KMS-11 (cell line): ENCODE measurements around the gene PBX3.

Experiments used
- H2AFZ ChIP-seq: fragments of 200-600 bp; sonication (generic); 2 replicates; pipeline ENCODE4 v1.6.1; 2016; ENCODE audit warnings: antibody characterized with exemption, mixed run types, low read depth
- H3K27ac ChIP-seq: fragments of 200-600 bp; sonication (generic); 2 replicates; pipeline ENCODE4 v1.6.1; 2016; ENCODE audit warnings: mild to moderate bottlenecking, mixed run types
- H3K27me3 ChIP-seq: fragments of 200-600 bp; sonication (generic); 2 replicates; pipeline ENCODE4 v1.6.1; 2017; ENCODE audit warnings: mild to moderate bottlenecking, low read depth, mixed run types, moderate library complexity; ENCODE audit not compliant: insufficient read depth
- H3K36me3 ChIP-seq: fragments of 200-600 bp; sonication (generic); 2 replicates; pipeline ENCODE4 v1.6.1; 2017; ENCODE audit warnings: mild to moderate bottlenecking, mixed run types; ENCODE audit not compliant: insufficient read depth
- H3K4me1 ChIP-seq: fragments of 200-600 bp; sonication (generic); 2 replicates; pipeline ENCODE4 v1.6.1; 2016; ENCODE audit warnings: mild to moderate bottlenecking, low read depth, mixed run types; ENCODE audit not compliant: poor library complexity, severe bottlenecking
- H3K4me2 ChIP-seq: fragments of 200-600 bp; sonication (generic); 2 replicates; pipeline ENCODE4 v1.7.0; 2016; ENCODE audit warnings: mild to moderate bottlenecking, mixed run types
- H3K4me3 ChIP-seq: fragments of 200-600 bp; sonication (generic); IDR thresholded peaks from 2 replicates; pipeline ENCODE4 v1.6.1; 2017; ENCODE audit warnings: low read depth, low read length, mixed read lengths; ENCODE audit not compliant: insufficient read depth
- H3K79me2 ChIP-seq: fragments of 200-600 bp; sonication (generic); 2 replicates; pipeline ENCODE4 v1.6.1; 2016; ENCODE audit warnings: low read depth, mixed run types; ENCODE audit not compliant: insufficient read depth
- H3K9ac ChIP-seq: fragments of 200-600 bp; sonication (generic); 2 replicates; pipeline ENCODE4 v1.6.1; 2016; ENCODE audit warnings: mild to moderate bottlenecking, mixed run types
- H4K20me1 ChIP-seq: fragments of 200-600 bp; sonication (generic); 2 replicates; pipeline ENCODE4 v1.6.1; 2016; ENCODE audit warnings: mild to moderate bottlenecking, mixed run types; ENCODE audit not compliant: insufficient read depth
- TF ChIP-seq, protein P1 (sequence below): fragments of 200-600 bp; sonication (generic); conservative IDR thresholded peaks from 2 replicates; pipeline ENCODE4 v1.6.1; 2017; ENCODE audit warnings: low read depth, mild to moderate bottlenecking, antibody characterized with exemption, low read length, moderate library complexity, mixed read lengths

PBX3 gene

GRCh38 chr9:125767349-125767748 is 20.2 kb downstream of the PBX3 start:
- peaks cover 55% of the 10 kb centered on the region for H4K20me1 ChIP-seq
- H3K36me3 ChIP-seq: peaks cover 5% of the 10 kb centered on the region; the same call in 1 of the 2 replicates
- H2AFZ ChIP-seq: no peak overlapping the region
- H3K27ac ChIP-seq: no peak overlapping the region
- TF ChIP-seq, protein P1, sequence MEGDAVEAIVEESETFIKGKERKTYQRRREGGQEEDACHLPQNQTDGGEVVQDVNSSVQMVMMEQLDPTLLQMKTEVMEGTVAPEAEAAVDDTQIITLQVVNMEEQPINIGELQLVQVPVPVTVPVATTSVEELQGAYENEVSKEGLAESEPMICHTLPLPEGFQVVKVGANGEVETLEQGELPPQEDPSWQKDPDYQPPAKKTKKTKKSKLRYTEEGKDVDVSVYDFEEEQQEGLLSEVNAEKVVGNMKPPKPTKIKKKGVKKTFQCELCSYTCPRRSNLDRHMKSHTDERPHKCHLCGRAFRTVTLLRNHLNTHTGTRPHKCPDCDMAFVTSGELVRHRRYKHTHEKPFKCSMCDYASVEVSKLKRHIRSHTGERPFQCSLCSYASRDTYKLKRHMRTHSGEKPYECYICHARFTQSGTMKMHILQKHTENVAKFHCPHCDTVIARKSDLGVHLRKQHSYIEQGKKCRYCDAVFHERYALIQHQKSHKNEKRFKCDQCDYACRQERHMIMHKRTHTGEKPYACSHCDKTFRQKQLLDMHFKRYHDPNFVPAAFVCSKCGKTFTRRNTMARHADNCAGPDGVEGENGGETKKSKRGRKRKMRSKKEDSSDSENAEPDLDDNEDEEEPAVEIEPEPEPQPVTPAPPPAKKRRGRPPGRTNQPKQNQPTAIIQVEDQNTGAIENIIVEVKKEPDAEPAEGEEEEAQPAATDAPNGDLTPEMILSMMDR: no peak
- H3K27me3 ChIP-seq: no peaks in the 10 kb centered on the region
- no peak overlapping the region for H3K9ac ChIP-seq
- H3K4me3 ChIP-seq: no peak overlapping the region
- peaks cover 69% of the 10 kb centered on the region for H3K4me1 ChIP-seq
- peaks cover 100% of the 10 kb centered on the region for H3K79me2 ChIP-seq
- peak overlapping the region; percentile 16; the same call in 1 of the 2 replicates for H3K4me2 ChIP-seq

DNA sequence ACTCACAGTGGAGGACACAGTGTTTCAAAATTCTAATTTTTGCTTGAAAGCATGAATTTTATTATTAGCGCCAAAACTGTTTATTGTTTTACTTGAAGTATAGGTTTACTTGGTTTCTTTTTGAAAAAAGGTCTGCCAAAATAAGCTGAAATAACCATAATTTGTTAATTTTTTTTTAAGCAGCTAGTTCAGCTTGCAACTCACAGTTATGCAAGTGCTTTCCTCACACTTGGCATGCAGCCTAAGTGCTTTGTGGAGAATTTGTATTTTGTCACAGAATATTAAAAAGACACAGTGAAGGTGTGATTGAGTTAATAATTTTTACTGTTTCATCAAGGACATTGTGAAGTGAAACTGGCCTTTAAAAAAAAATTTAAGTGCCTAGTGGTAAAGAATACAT is 21.6 kb downstream of the PBX3 start:
- H2AFZ ChIP-seq: no peak overlapping the region
- no peak overlapping the region for H3K9ac ChIP-seq
- H3K4me2 ChIP-seq: no peak overlapping the region
- peaks cover 5% of the 10 kb centered on the region; the same call in 1 of the 2 replicates for H3K36me3 ChIP-seq
- peaks cover 100% of the 10 kb centered on the region for H3K79me2 ChIP-seq
- no peaks in the 10 kb centered on the region for H3K27me3 ChIP-seq
- no peak overlapping the region for H3K27ac ChIP-seq
- peaks cover 50% of the 10 kb centered on the region for H4K20me1 ChIP-seq
- peaks cover 63% of the 10 kb centered on the region for H3K4me1 ChIP-seq
- H3K4me3 ChIP-seq: no peak overlapping the region
- TF ChIP-seq, protein P1: no peak

DNA sequence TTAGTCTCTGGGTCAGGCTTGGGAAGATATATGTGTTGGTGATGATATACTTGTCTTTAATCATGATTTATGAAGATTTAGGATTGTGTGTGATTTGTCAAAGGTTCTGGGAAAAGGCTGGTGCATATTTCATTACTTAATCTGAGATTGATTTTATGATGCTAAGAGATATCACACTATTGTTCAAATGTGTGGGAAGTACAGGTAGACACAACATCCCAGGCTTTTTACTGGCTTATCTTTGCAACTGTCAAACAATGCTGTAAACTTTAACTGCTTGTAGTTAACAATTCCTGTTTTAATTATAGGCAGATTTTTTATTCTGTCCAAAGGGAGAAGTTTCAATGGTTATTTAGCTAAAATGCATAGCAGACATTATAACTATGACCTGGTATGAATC is 23.9 kb downstream of the PBX3 start:
- Histone ChIP-seq H3K4me2 (no peak overlapping the region), H3K79me2 (peaks cover 100% of the 10 kb centered on the region), H3K4me1 (peaks cover 49% of the 10 kb centered on the region), H2AFZ (no peak overlapping the region), H3K9ac (no peak overlapping the region), H3K4me3 (no peak overlapping the region), H3K27me3 (no peaks in the 10 kb centered on the region), H3K27ac (no peak overlapping the region), H3K36me3 (peaks cover 5% of the 10 kb centered on the region; the same call in 1 of the 2 replicates), H4K20me1 (peaks cover 56% of the 10 kb centered on the region)
- TF ChIP-seq, protein P1: no peak

GRCh38 chr9:125772740-125773139 is 25.6 kb downstream of the PBX3 start:
- Histone ChIP-seq H3K27me3 (no peaks in the 10 kb centered on the region), H3K79me2 (peaks cover 100% of the 10 kb centered on the region), H3K4me2 (no peak overlapping the region), H3K4me3 (no peak overlapping the region), H2AFZ (no peak overlapping the region), H4K20me1 (peaks cover 46% of the 10 kb centered on the region), H3K9ac (no peak overlapping the region), H3K4me1 (peaks cover 34% of the 10 kb centered on the region), H3K27ac (no peak overlapping the region), H3K36me3 (0 out of 2 replicates have a peak, but pooled peaks cover 5% of the 10 kb centered on the region)
- TF ChIP-seq, protein P1: no peak
